ENCODE data around the gene DDI2.

GRCh38 chr1:15693371-15693770 is 76.1 kb downstream of the DDI2 start:
- TF ChIP-seq HMG20A (CRISPR knock-in tag; conservative IDR thresholded peaks at IDR 0.05) (no peak), CBX2 (IDR thresholded peaks at IDR 0.05; ENCODE audit: insufficient read depth, low read length, poor library complexity, severe bottlenecking) (no peak), BDP1 (IDR thresholded peaks at IDR 0.05; ENCODE audit: insufficient read depth, insufficient read length) (no peak), TCF7L2 (IDR thresholded peaks at IDR 0.05; ENCODE audit: low read depth, low read length) (no peak)
